ENCODE measurements around the gene CTU2. TPM values are rescaled to one million over a fixed set of nuclear protein-coding genes. Genes with fewer than 3 reads are reported as not detected.

Gene CTU2
- total and polyA plus RNA-seq, 2 of the 8 experiments (the other 6 are each of a cell fraction or from before 2014, with no cell fraction given) = 32.7 to 42.9 TPM

DNA sequence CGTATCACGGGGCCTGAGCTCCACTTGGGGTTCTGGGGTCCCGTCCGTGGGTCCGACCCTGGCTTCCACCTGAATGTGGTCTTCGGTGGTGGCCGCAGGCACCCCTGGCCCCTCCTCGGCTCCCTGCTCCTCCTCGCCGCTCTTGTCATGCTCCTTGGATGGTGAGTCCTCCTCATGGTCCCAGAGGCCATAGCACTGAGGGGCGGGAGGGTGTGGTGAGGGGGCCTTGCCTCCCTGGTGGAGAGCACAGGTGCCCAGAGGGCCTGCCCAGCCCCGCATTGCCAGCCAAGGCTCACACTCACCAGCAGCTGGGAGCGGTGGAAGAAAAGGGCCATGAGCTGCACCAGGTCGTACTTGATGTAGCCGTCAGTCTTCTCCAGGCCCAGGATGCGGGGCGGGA, 14.9 kb downstream of the CTU2 start:
- H3K23ac ChIP-seq (ENCODE audit: insufficient read length) = no peak overlapping the region
- H2AK5ac ChIP-seq (ENCODE audit: low read depth, low read length) = no peak overlapping the region
- no peak overlapping the region for H2AFZ ChIP-seq (ENCODE audit: low read length)
- ChIA-PET POLR2A (ENCODE audit: partially characterized antibody) (interaction anchor here (0.9 to 1.4 kb wide), 2 partner anchors 10 to 14 kb away, joined by 3 to 6 read pairs; no protein-coding TSS in a partner anchor), CTCF (ENCODE audit: partially characterized antibody) (interaction anchor here (1.3 to 4.5 kb wide), 4 partner anchors 16 to 48 kb away, joined by 3 to 24 read pairs (median 6); no protein-coding TSS in a partner anchor)
- H3K4me1 ChIP-seq (replicated peaks in 1 of 4; ENCODE audit: control insufficient read depth in 3 of 4, insufficient read depth in 4 of 4, low read length in 3 of 4) = no peaks in the 10 kb centered on the region
- no peak overlapping the region for H4K91ac ChIP-seq (replicated peaks; ENCODE audit: insufficient read length, low read length)
- no peak overlapping the region for H4K5ac ChIP-seq (ENCODE audit: insufficient read length, low read depth, low read length)
- H3K4ac ChIP-seq (replicated peaks; ENCODE audit: insufficient read length, low read depth, low read length) = no peak overlapping the region
- no peak overlapping the region for H2BK20ac ChIP-seq (ENCODE audit: low read length)
- no peak for FAIRE-seq
- H3K27me3 ChIP-seq (replicated peaks in 1 of 4; ENCODE audit: control insufficient read depth in 3 of 4, extremely low read depth in 1 of 4, insufficient read depth in 3 of 4, low read length in 3 of 4) = no peaks in the 10 kb centered on the region
- no peak overlapping the region for H2BK12ac ChIP-seq (ENCODE audit: low read depth, low read length)
- H4K8ac ChIP-seq (ENCODE audit: extremely low read depth, insufficient read depth, low read length) = no peak overlapping the region
- no peak overlapping the region for H3K9ac ChIP-seq (replicated peaks in 1 of 4; ENCODE audit: extremely low read depth in 1 of 4, low read depth in 3 of 4, low read length in 3 of 4)
- WGBS, 2 experiments (ENCODE audit: extremely low coverage in 1 of 2, insufficient coverage in 1 of 2, insufficient read length in 1 of 2, insufficient replicate concordance in 2 of 2, low coverage in 1 of 2, low lambda C conversion rate in 2 of 2, missing lambda C conversion rate in 1 of 2) = 99% methylated on average over 17 of the region's 17 CpGs; no CpG with 5 or more reads in 1 of the 2 experiments
- no peaks in the 10 kb centered on the region for H3K79me1 ChIP-seq (ENCODE audit: low read depth, low read length)
- H2BK15ac ChIP-seq (ENCODE audit: low read length) = no peak overlapping the region
- no peaks in the 10 kb centered on the region for H3K23me2 ChIP-seq (ENCODE audit: low read depth, low read length)
- no peak for DNase-seq (ENCODE audit: low read depth in 1 of 2, low spot score in 2 of 2)
- no peak overlapping the region for H3K18ac ChIP-seq (ENCODE audit: extremely low read depth, low read length)
- no peak overlapping the region for H3K27ac ChIP-seq (ENCODE audit: low read depth, low read length)
- no peak overlapping the region for H3K4me3 ChIP-seq (ENCODE audit: extremely low read depth in 1 of 4, insufficient read depth in 2 of 4, low read depth in 3 of 4, low read length in 4 of 4)
- H2BK120ac ChIP-seq (replicated peaks; ENCODE audit: low read depth, low read length) = no peak overlapping the region
- H3K56ac ChIP-seq (replicated peaks; ENCODE audit: insufficient read length, low read depth, low read length) = no peak overlapping the region
- no peaks in the 10 kb centered on the region for H3K9me3 ChIP-seq (ENCODE audit: insufficient read depth in 2 of 2, low read depth in 1 of 2, low read length in 1 of 2)
- no peaks in the 10 kb centered on the region for H3K79me2 ChIP-seq (ENCODE audit: control insufficient read depth in 1 of 2, insufficient read depth in 2 of 2, low read length in 2 of 2)
- no peak overlapping the region for H2BK5ac ChIP-seq (ENCODE audit: low read depth, low read length)
- peaks cover 2 to 31% (median 14%) of the 10 kb centered on the region in 4 experiments; a peak in 6 of 8 replicates for H3K36me3 ChIP-seq (ENCODE audit: control insufficient read depth in 2 of 4, insufficient read depth in 4 of 4, low read length in 3 of 4)
- H4K20me1 ChIP-seq (replicated peaks in 1 of 2; ENCODE audit: control insufficient read depth in 1 of 2, insufficient read depth in 2 of 2, low read length in 2 of 2) = peaks cover 0 to 15% of the 10 kb centered on the region in 2 experiments
- H3K4me2 ChIP-seq (ENCODE audit: insufficient read depth in 1 of 2, low read depth in 2 of 2, low read length in 2 of 2) = no peak overlapping the region
- no peak overlapping the region for H3K14ac ChIP-seq (ENCODE audit: insufficient read length)
- TF ChIP-seq TBP (IDR thresholded peaks at IDR 0.05; ENCODE audit: low read depth, low read length) (no peak), SAP30 (IDR thresholded peaks at IDR 0.05; ENCODE audit: insufficient read depth, insufficient replicate concordance, low read length) (no peak), JUND (IDR thresholded peaks at IDR 0.05; ENCODE audit: low read length) (no peak), BRCA1 (IDR thresholded peaks at IDR 0.05; ENCODE audit: low read depth, low read length) (no peak), KDM1A (IDR thresholded peaks at IDR 0.05; ENCODE audit: borderline replicate concordance, low read length) (no peak), PHF8 (conservative IDR thresholded peaks at IDR 0.05; ENCODE audit: low read depth, low read length) (no peak), BACH1 (IDR thresholded peaks at IDR 0.05; ENCODE audit: low read length) (no peak), NANOG (IDR thresholded peaks at IDR 0.05; ENCODE audit: insufficient read depth, low read depth, low read length, poor library complexity, severe bottlenecking) (no peak), SP4 (IDR thresholded peaks at IDR 0.05; ENCODE audit: low read length) (no peak), EGR1 (IDR thresholded peaks at IDR 0.05; ENCODE audit: borderline replicate concordance, low read depth, low read length) (no peak), HDAC2 (IDR thresholded peaks at IDR 0.05; ENCODE audit: borderline replicate concordance in 1 of 2, low read depth in 2 of 2, low read length in 2 of 2) (no peak)
- TF ChIP-seq, protein P1, sequence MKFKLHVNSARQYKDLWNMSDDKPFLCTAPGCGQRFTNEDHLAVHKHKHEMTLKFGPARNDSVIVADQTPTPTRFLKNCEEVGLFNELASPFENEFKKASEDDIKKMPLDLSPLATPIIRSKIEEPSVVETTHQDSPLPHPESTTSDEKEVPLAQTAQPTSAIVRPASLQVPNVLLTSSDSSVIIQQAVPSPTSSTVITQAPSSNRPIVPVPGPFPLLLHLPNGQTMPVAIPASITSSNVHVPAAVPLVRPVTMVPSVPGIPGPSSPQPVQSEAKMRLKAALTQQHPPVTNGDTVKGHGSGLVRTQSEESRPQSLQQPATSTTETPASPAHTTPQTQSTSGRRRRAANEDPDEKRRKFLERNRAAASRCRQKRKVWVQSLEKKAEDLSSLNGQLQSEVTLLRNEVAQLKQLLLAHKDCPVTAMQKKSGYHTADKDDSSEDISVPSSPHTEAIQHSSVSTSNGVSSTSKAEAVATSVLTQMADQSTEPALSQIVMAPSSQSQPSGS (IDR thresholded peaks at IDR 0.05; ENCODE audit: low read length) = no peak

All from H1 (cell line).